Activated T-helper 17 cell treated with anti-CD3 and anti-CD28 coated beads, Interleukin-2, amount 50 U/mL, for 72 hours (primary cell): Measurements from ENCODE around the gene CDK17. TPM values are rescaled to one million over a fixed set of nuclear protein-coding genes. Genes with fewer than 3 reads are reported as not detected.

Source experiments
- ATAC-seq: fragments of 150-1000 bp; cut with Tn5 transposase; replicated peaks from 2 replicates; pipeline ENCODE4 v1.10.0; 2021; ENCODE audit warnings: mild to moderate bottlenecking, moderate library complexity
- H3K27ac Mint-ChIP-seq: one replicate; pipeline ENCODE4 v1.8.0; 2022; ENCODE audit warnings: mixed read lengths
- H3K27me3 Mint-ChIP-seq: one replicate; pipeline ENCODE4 v1.8.0; 2022; ENCODE audit warnings: mixed read lengths
- H3K36me3 Mint-ChIP-seq: one replicate; pipeline ENCODE4 v1.8.0; 2022; ENCODE audit warnings: low read depth, mild to moderate bottlenecking, mixed read lengths
- H3K4me1 Mint-ChIP-seq: one replicate; pipeline ENCODE4 v1.8.0; 2022; ENCODE audit warnings: mixed read lengths
- H3K4me3 Mint-ChIP-seq: one replicate; pipeline ENCODE4 v1.8.0; 2022; ENCODE audit warnings: mild to moderate bottlenecking, mixed read lengths
- H3K9me3 Mint-ChIP-seq: one replicate; pipeline ENCODE4 v1.8.0; 2022; ENCODE audit warnings: mixed read lengths
- total RNA-seq, 2 donors: library from RNA; stranded (reverse); gene quantifications; one replicate each; pipeline ENCODE4 v1.2.3, GENCODE V29; 2022

CDK17 gene
- total RNA-seq, 2 donors from 2014 or later = 28.5 to 38.1 TPM

DNA sequence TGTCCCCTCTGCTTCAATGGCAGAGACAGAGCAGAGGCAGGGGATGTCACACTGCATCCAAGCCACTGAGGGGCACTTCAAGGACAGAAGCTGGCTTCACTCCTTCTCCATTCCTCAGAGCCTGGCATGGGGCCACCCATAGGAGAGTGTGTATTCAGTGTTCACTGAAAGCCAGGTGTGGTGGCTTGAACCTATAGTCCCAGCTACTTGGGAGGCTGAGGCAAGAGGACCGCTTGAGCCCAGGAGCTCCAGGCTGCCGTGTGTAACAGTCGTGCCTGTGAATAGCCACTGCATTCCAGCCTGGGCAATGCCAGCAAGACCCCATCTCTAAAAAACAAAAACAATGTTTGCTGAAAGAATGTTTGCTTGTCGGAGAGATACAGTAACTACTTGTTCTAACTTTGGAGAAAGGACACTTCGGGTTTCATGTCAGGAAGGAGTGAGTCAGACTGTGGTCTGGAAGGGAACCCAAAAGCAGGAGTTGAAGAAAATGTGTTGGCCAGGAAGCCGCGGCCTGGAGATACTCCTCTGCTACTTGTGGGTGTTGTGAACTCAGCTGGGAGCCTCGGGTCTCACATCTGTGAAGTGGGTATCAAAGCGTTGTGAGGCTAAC, 162.7 kb downstream of the CDK17 start:
- peak overlapping the region; percentile 69 for H3K4me3 Mint-ChIP-seq
- peak; percentile 84 for ATAC-seq
- peaks cover 70% of the 10 kb centered on the region for H3K4me1 Mint-ChIP-seq
- H3K27me3 Mint-ChIP-seq = no peaks in the 10 kb centered on the region
- peak overlapping the region; percentile 82 for H3K27ac Mint-ChIP-seq
- peaks cover 88% of the 10 kb centered on the region for H3K36me3 Mint-ChIP-seq
- no peaks in the 10 kb centered on the region for H3K9me3 Mint-ChIP-seq

DNA sequence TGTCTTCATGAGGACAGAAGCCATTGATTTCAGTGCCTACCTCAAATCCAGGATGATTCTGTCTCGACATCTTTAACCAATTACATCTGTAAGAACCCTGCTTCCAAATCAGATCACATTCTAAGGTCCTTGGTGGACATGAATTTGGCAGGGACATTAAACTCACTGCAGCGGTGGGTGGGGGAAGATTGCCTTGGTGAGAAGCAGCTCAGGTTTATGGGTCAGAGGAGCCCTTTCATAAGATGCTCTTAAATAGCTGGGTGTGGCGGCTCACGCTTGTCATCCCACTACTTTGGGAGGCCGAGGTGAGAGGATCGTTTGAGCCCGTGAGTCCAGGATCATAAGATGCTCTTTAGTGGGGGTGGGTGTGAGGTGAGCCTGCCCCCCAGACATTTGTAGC, 163.2 kb downstream of the CDK17 start:
- peak overlapping the region; percentile 69 for H3K4me3 Mint-ChIP-seq
- peaks cover 87% of the 10 kb centered on the region for H3K36me3 Mint-ChIP-seq
- peak; percentile 2 for ATAC-seq
- no peaks in the 10 kb centered on the region for H3K27me3 Mint-ChIP-seq
- peak overlapping the region; percentile 82 for H3K27ac Mint-ChIP-seq
- peaks cover 66% of the 10 kb centered on the region for H3K4me1 Mint-ChIP-seq
- H3K9me3 Mint-ChIP-seq = no peaks in the 10 kb centered on the region

DNA sequence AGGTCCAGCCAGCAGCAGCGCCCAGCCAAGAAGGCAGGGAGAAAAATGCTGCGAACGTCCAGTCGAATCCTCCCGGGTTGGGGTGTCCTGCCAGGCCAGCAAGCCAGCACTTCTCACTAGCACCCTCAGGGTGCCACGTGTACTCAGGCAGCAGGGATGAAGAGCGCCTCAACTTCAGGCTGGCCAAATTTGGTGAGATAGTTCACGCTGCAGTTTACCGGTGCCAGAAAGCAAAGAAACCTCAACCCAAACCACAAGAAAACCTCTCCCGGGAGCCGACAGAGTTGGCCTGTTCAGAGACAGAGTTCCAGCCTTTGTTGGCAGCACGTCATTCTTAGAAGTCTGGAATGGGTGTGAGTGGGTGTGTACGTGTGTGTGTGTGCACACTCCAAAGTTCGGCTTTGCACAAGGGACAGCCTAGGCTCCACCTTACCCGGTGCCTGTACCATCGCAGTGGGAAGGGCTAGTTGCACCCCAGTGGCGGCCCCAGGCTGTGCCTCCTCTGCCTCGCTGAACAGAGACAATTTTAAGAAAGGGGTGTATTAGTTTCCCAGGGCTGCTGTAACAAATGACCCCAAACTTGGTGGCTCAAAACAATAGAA, 163.9 kb downstream of the CDK17 start:
- H3K9me3 Mint-ChIP-seq = no peaks in the 10 kb centered on the region
- H3K27ac Mint-ChIP-seq = peak overlapping the region; percentile 82
- peaks cover 63% of the 10 kb centered on the region for H3K4me1 Mint-ChIP-seq
- ATAC-seq = peak; percentile 27
- H3K4me3 Mint-ChIP-seq = peak overlapping the region; percentile 69
- peaks cover 86% of the 10 kb centered on the region for H3K36me3 Mint-ChIP-seq
- H3K27me3 Mint-ChIP-seq = no peaks in the 10 kb centered on the region

DNA sequence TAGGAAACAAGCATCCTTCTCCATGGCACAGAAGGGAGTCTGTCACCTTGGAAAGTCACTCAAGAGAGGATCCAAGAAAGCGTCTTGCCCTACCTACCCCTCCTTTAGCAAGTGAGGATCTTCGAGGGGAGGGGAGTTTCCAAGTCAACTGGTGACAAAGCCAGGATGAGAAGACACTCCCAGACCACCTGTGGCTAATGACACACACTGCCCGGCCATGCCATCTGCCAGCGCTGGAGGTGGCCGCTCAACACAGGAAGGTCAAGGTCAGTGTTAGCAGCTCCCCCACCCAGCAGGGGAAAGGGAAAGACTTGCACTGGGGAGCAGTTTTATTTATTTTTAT, 164.8 kb downstream of the CDK17 start:
- no peaks in the 10 kb centered on the region for H3K9me3 Mint-ChIP-seq
- peak overlapping the region; percentile 69 for H3K4me3 Mint-ChIP-seq
- peak overlapping the region; percentile 68 for H3K27ac Mint-ChIP-seq
- peaks cover 54% of the 10 kb centered on the region for H3K4me1 Mint-ChIP-seq
- H3K36me3 Mint-ChIP-seq = peaks cover 80% of the 10 kb centered on the region
- H3K27me3 Mint-ChIP-seq = no peaks in the 10 kb centered on the region
- no peak for ATAC-seq

DNA sequence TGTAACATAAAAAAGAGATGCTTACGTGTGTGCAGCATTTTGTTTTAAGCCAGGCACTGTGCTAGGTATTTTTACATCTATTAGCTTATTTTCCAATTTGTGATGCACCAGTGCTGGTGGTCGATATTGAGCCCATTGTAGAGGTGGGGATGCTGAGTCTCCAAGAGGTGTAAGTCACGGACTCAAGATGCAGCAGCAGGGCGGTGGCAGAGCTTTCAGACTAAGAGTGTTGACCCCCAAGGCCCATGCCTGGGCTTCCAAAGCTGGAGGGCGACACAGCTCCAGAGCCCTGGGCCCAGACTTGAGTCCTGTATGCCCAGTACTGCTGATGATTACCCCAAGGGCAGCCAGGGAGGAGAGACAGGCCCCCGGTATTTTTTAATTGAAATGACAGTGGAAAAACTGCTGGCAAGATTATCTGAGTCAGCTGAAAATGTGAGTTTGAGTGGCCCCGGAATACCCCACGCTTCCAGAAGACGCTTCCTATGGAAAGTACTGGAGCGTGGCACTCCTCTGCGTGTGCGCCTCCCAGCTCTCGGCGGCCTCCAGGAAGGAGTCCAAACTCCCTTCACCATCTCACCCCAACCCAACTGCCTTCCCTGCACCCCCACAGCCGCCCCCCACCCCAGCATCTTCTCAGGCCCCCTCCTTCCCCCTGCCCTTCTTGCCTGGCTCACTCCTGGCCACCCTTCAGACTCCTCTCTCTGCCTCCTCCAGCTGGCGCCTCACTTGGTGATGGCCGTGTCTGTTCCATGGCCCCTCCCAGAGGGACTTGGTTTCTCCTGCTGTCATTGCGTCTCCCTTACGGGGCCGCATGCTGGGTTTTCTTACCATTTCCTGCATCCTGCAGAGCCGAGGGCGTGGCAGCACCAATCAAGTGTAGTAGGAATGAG, 165.4 kb downstream of the CDK17 start:
- peak overlapping the region; percentile 68 for H3K27ac Mint-ChIP-seq
- H3K9me3 Mint-ChIP-seq = no peaks in the 10 kb centered on the region
- no peak for ATAC-seq
- H3K27me3 Mint-ChIP-seq = no peaks in the 10 kb centered on the region
- peaks cover 48% of the 10 kb centered on the region for H3K4me1 Mint-ChIP-seq
- peak overlapping the region; percentile 69 for H3K4me3 Mint-ChIP-seq
- peaks cover 80% of the 10 kb centered on the region for H3K36me3 Mint-ChIP-seq

DNA sequence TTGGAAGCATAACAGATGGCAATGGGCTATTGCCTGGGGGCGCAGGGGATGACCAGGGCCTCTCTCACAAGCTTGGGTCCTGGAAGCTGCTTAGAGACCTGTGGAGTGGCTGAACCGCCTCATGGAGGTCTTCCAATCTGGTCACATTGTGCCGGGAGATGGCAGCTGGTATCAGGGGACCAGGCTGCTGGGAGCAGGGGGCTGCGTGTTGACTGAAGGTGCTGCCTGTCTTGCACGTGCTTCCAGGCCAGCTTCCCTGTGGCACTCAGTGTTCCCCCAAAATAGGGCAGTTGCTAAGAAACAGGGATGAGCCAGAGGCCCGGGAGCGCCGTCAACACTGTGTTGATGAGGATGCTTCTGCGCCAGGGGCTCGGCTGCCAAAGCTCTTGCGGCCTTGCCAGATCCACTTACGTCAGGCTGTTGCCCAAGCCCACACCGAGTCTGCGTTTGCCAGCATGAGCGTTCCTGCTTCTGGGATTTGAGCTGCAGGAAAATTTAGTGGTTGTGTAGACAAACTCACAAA, 166.2 kb downstream of the CDK17 start:
- Mint-ChIP-seq H3K9me3 (no peaks in the 10 kb centered on the region), H3K4me3 (peak overlapping the region; percentile 69), H3K36me3 (peaks cover 82% of the 10 kb centered on the region), H3K27ac (peak overlapping the region; percentile 30), H3K4me1 (peaks cover 42% of the 10 kb centered on the region), H3K27me3 (no peaks in the 10 kb centered on the region)
- no peak for ATAC-seq

DNA sequence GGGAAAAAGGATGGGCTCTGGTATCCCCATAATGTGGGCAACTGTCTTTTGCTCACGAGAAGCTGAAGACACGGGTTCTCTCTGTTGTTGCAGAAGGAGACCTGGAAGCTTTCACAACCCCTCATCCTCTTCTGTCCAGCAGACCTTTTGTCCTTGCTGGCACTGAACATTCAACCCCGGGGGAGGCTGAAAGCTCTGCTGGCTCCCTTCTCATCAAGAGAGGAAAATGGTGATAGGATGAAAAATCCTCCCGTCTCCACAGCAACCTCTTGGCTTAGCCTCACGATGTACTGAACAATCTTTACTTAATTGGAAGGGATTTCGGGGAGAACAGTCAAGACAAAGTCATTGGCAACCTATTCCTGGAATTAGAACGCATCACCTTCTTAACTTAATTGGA, 167.1 kb downstream of the CDK17 start:
- no peaks in the 10 kb centered on the region for H3K27me3 Mint-ChIP-seq
- ATAC-seq = no peak
- H3K27ac Mint-ChIP-seq = peak overlapping the region; percentile 30
- H3K4me3 Mint-ChIP-seq = no peak overlapping the region
- H3K9me3 Mint-ChIP-seq = no peaks in the 10 kb centered on the region
- H3K36me3 Mint-ChIP-seq = peaks cover 90% of the 10 kb centered on the region
- H3K4me1 Mint-ChIP-seq = peaks cover 39% of the 10 kb centered on the region

DNA sequence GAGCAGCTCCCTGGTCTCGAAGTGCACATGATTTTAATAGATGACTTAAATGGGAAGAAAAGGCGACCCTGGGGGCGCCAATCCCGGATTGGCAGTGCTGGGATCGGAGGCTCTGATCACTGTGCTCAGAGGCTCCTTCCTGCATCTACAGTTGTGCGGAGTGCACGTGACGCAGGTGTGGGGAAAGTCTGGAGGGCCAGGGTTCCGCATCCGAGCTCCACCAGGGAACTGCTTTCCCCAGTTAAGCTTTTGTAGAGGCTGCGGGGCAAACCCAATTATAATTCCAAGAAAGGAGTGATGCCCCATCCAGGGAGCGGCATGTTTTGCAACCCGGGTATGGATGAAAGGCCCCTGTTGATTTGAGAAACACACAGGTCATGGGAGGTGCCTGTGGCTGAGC, 169.6 kb downstream of the CDK17 start:
- H3K4me1 Mint-ChIP-seq = peaks cover 37% of the 10 kb centered on the region
- ATAC-seq = no peak
- no peaks in the 10 kb centered on the region for H3K27me3 Mint-ChIP-seq
- H3K27ac Mint-ChIP-seq = peak overlapping the region; percentile 57
- H3K9me3 Mint-ChIP-seq = no peaks in the 10 kb centered on the region
- H3K4me3 Mint-ChIP-seq = no peak overlapping the region
- peaks cover 91% of the 10 kb centered on the region for H3K36me3 Mint-ChIP-seq

DNA sequence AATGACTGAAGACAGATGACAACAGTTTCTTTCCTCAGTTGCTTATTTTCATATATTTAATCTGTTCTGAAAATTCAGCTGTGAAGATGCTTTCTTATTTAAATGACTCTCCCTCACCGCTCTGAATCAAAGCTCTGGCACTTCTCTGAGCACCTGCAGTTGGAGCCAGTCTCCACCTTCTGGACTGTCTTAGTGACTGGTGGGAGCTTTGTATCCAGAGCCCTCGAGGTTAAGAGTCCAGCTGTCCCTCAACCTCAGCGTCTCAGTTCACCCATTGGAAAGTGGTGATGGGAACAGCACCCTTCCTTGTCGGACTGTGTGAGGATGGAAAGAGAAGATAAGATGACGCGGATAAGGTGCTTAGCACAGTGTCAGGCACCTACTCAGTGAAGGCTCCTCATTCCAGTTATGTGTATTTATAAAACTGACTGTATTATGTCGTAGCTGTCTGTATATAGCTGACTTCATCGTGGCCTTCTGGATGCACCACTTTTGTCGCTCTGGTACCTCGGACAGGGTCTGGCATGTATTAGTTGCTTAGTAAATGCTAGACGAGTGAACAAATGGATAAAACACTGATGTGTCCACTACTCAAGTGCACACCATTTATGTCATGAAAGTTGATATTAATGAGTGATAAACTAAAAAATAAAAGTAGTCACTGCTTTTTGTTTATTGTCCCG, 171.5 kb downstream of the CDK17 start:
- Mint-ChIP-seq H3K27me3 (no peaks in the 10 kb centered on the region), H3K27ac (peak overlapping the region; percentile 54), H3K4me1 (peaks cover 35% of the 10 kb centered on the region), H3K9me3 (no peaks in the 10 kb centered on the region), H3K4me3 (no peak overlapping the region), H3K36me3 (peaks cover 92% of the 10 kb centered on the region)
- ATAC-seq = no peak

Other genes starting within 250 kb of the CDK17 start
- gene ELK3, start 206.1 kb downstream of the CDK17 start, total RNA-seq = 10 to 100 TPM; 31.3 to 39.2 TPM
- under 1 TPM; 0.61 to 0.87 TPM for gene CFAP54, start 89.1 kb upstream of the CDK17 start, total RNA-seq